HepG2 (cell line): ENCODE results near the gene TRIM7. TPM values are rescaled to one million over a fixed set of nuclear protein-coding genes. Genes with fewer than 3 reads are reported as not detected.

Source experiments
- CREM ChIP-seq, 2 experiments: sonication (generic) in 1 of 2; formaldehyde crosslinking in 1 of 2; IDR thresholded peaks; 2 replicates each; pipeline versions ENCODE4 v1.4.0 to v1.6.1; 2016 to 2020; ENCODE audit warnings: antibody characterized with exemption in 1 of 2, mild to moderate bottlenecking in 1 of 2, missing genetic modification reagents in 1 of 2
- CTCF ChIP-seq: sonication (generic); formaldehyde crosslinking; IDR thresholded peaks from 2 replicates; pipeline ENCODE4 v1.5.0; 2020; ENCODE audit warnings: mild to moderate bottlenecking, missing genetic modification reagents, moderate library complexity
- GATAD2A ChIP-seq: IDR thresholded peaks from 2 replicates; pipeline ENCODE4 v1.6.1; 2016
- HINFP ChIP-seq: sonication (generic); formaldehyde crosslinking; IDR thresholded peaks from 2 replicates; pipeline ENCODE4 v1.4.0; 2020; ENCODE audit warnings: low read depth, mild to moderate bottlenecking, missing genetic modification reagents
- MAZ ChIP-seq, 2 experiments: sonication (generic) in 1 of 2; formaldehyde crosslinking in 1 of 2; IDR thresholded peaks; 2 replicates each; pipeline versions ENCODE4 v1.5.0 to v1.6.1; 2012 to 2020; ENCODE audit warnings: low read depth in 2 of 2, mild to moderate bottlenecking in 2 of 2, borderline replicate concordance in 1 of 2, improper control_type of control experiment in 1 of 2, low read length in 1 of 2, missing genetic modification reagents in 1 of 2, moderate library complexity in 1 of 2
- NCOA2 ChIP-seq: sonication (generic); formaldehyde crosslinking; IDR thresholded peaks from 2 replicates; pipeline ENCODE4 v1.8.0; 2022; ENCODE audit warnings: inconsistent platforms
- NONO ChIP-seq, 2 experiments: fragments of 450-650 bp in 1 of 2; sonication (generic) in 1 of 2; formaldehyde crosslinking in 1 of 2; IDR thresholded peaks in 1 of 2; conservative IDR thresholded peaks in 1 of 2; 2 replicates each; pipeline versions ENCODE4 v1.6.1 to v1.8.0; 2017 to 2022; ENCODE audit warnings: mild to moderate bottlenecking in 1 of 2, missing genetic modification reagents in 1 of 2, moderate library complexity in 1 of 2
- RFXANK ChIP-seq: IDR thresholded peaks from 2 replicates; pipeline ENCODE4 v1.6.1; 2016
- TSC22D2 ChIP-seq: sonication (generic); formaldehyde crosslinking; IDR thresholded peaks from 2 replicates; pipeline ENCODE4 v1.5.1; 2020; ENCODE audit warnings: missing genetic modification reagents, mild to moderate bottlenecking, borderline replicate concordance
- ZBTB7A ChIP-seq: sonication (generic); formaldehyde crosslinking; IDR thresholded peaks from 2 replicates; pipeline ENCODE4 v1.8.0; 2022; ENCODE audit warnings: mild to moderate bottlenecking, missing genetic modification reagents
- ZFP41 ChIP-seq: sonication (generic); formaldehyde crosslinking; IDR thresholded peaks from 2 replicates; pipeline ENCODE4 v1.4.0; 2020; ENCODE audit warnings: mild to moderate bottlenecking, missing genetic modification reagents, borderline replicate concordance
- ZKSCAN8 ChIP-seq: IDR thresholded peaks from 2 replicates; pipeline ENCODE4 v1.6.1; 2016; ENCODE audit warnings: borderline replicate concordance, missing genetic modification reagents, missing compliant biosample characterization
- ZNF33B ChIP-seq: sonication (generic); formaldehyde crosslinking; IDR thresholded peaks from 2 replicates; pipeline ENCODE4 v1.5.1; 2020; ENCODE audit warnings: mild to moderate bottlenecking, missing genetic modification reagents
- ZNF432 ChIP-seq: sonication (generic); formaldehyde crosslinking; IDR thresholded peaks from 2 replicates; pipeline ENCODE4 v1.5.0; 2020; ENCODE audit warnings: missing genetic modification reagents, mild to moderate bottlenecking, borderline replicate concordance
- ZNF567 ChIP-seq: sonication (generic); formaldehyde crosslinking; IDR thresholded peaks from 2 replicates; pipeline ENCODE4 v1.8.1; 2023; ENCODE audit warnings: mild to moderate bottlenecking, missing genetic modification reagents, borderline replicate concordance
- ZNF646 ChIP-seq: sonication (generic); formaldehyde crosslinking; IDR thresholded peaks from 2 replicates; pipeline ENCODE4 v1.9.0; 2021; ENCODE audit warnings: mild to moderate bottlenecking, missing genetic modification reagents
- ZSCAN22 ChIP-seq: sonication (generic); formaldehyde crosslinking; IDR thresholded peaks from 2 replicates; pipeline ENCODE4 v1.4.0; 2020; ENCODE audit warnings: mild to moderate bottlenecking, missing genetic modification reagents
- polyA plus RNA-seq, 8 experiments: library from polyadenylated mRNA; depleted of rRNA in 3 of 8; stranded (reverse) in 7 of 8; unstranded in 1 of 8; fragments of >200 nt; fragmentation: Illumina TruSeq in 4 of 8; extraction: Trizol in 4 of 8; gene quantifications; 2 replicates each; pipeline versions ENCODE4 v1.2.1 to v1.2.3, GENCODE V29; 2011 to 2016; ENCODE audit warnings: low read depth in 4 of 8, missing spikeins in 1 of 8, mixed read lengths in 1 of 8; ENCODE audit not compliant: insufficient read depth in 1 of 8
- total RNA-seq, 5 experiments: library from RNA; depleted of rRNA; stranded (reverse); fragments of >200 nt; fragmentation: Illumina TruSeq; extraction: Trizol; gene quantifications; 2 replicates each; pipeline ENCODE4 v1.2.3, GENCODE V29; 2016; ENCODE audit warnings: low read depth in 1 of 5

The TRIM7 gene
- total and polyA plus RNA-seq, 2 of the 13 experiments (the other 11 are each of a cell fraction or from before 2014, with no cell fraction given) = 0.13 TPM; not detected in 1

GRCh38 chr5:181190711-181191525, 14.1 kb downstream of the TRIM7 start (continued):
- TF ChIP-seq CTCF (CRISPR knock-in tag) = peak; percentile 46
- TF ChIP-seq ZBTB7A (CRISPR knock-in tag) = peak; percentile 6; the same call in 1 of the 2 replicates
- no peak for TF ChIP-seq ZKSCAN8 (CRISPR knock-in tag)
- 0 out of 2 replicates have a peak, but pooled peaks have one; percentile 27 for TF ChIP-seq RFXANK (CRISPR knock-in tag)
- TF ChIP-seq ZNF567 (CRISPR knock-in tag) = 0 out of 2 replicates have a peak, but pooled peaks have one; percentile 47
- TF ChIP-seq ZNF33B (CRISPR knock-in tag) = no peak
- TF ChIP-seq MAZ (IDR thresholded peaks at IDR 0.05; ENCODE audit: borderline replicate concordance, low read depth, low read length) = no peak
- TF ChIP-seq MAZ (CRISPR knock-in tag; IDR thresholded peaks at IDR 0.05; ENCODE audit: low read depth) = 0 out of 2 replicates have a peak, but pooled peaks have one; percentile 10
- no peak for TF ChIP-seq TSC22D2
- TF ChIP-seq ZNF646 (CRISPR knock-in tag) = no peak
- no peak for TF ChIP-seq CREM (IDR thresholded peaks at IDR 0.05)
- TF ChIP-seq CREM (CRISPR knock-in tag; IDR thresholded peaks at IDR 0.05) = no peak
- TF ChIP-seq ZFP41 (CRISPR knock-in tag) = peak; percentile 9; the same call in 1 of the 2 replicates
- TF ChIP-seq NONO (IDR thresholded peaks at IDR 0.05) = no peak
- 0 out of 2 replicates have a peak, but pooled peaks have one; percentile 25 for TF ChIP-seq NONO (CRISPR knock-in tag; conservative IDR thresholded peaks at IDR 0.05)
- no peak for TF ChIP-seq NCOA2
- no peak for TF ChIP-seq HINFP (CRISPR knock-in tag)
- 0 out of 2 replicates have a peak, but pooled peaks have one; percentile 20 for TF ChIP-seq GATAD2A (CRISPR knock-in tag)
- TF ChIP-seq ZSCAN22 = no peak
- no peak for TF ChIP-seq ZNF432 (CRISPR knock-in tag)
